Naive thymus-derived CD4-positive, alpha-beta T cell (primary cell): ENCODE data around the gene SLC16A5. TPM values are rescaled to one million over a fixed set of nuclear protein-coding genes. Genes with fewer than 3 reads are reported as not detected.
"Not testable (repeated sequence)": the region's sequence is repeated elsewhere in the genome, so short reads cannot be mapped to it uniquely, and the experiment has no call there.

Experiments used
- ATAC-seq: fragments of 150-1000 bp; cut with Tn5 transposase; 2 replicates; pipeline ENCODE4 v1.10.0; 2021; ENCODE audit warnings: mild to moderate bottlenecking, moderate library complexity
- CTCF ChIA-PET: fragments of 350-600 bp; sonication (Branson Sonifier 250); formaldehyde crosslinking; loops from one replicate; lab custom pipeline; 2021; ENCODE audit warnings: antibody characterized with exemption; lab: Charles Lee
- POLR2A ChIA-PET: fragments of 350-600 bp; sonication (Branson Sonifier 250); formaldehyde crosslinking; loops from one replicate; lab custom pipeline; 2021; ENCODE audit warnings: antibody characterized with exemption, inconsistent platforms; lab: Charles Lee
- DNase-seq, 9 donors: peaks; one replicate each; pipeline versions ENCODE4 v3.0.0 to v3.0.0-alpha.2; 2020 to 2022; ENCODE audit warnings: mixed read lengths in 1 of 9
- H3K27ac ChIP-seq: one replicate; pipeline ENCODE4 v1.7.0; 2013; ENCODE audit warnings: mild to moderate bottlenecking, low read depth, low read length, moderate library complexity
- H3K27me3 ChIP-seq, 2 donors: one replicate each; pipeline ENCODE4 v1.7.0; 2013; ENCODE audit warnings: low read length in 2 of 2, mild to moderate bottlenecking in 2 of 2, moderate library complexity in 2 of 2; ENCODE audit not compliant: control insufficient read depth in 2 of 2, insufficient read depth in 2 of 2
- H3K36me3 ChIP-seq, 3 experiments: 1 replicate in 2 of 3; 2 replicates in 1 of 3; pipeline ENCODE4 v1.7.0; 2013; ENCODE audit warnings: low read length in 3 of 3, mild to moderate bottlenecking in 3 of 3, moderate library complexity in 1 of 3; ENCODE audit not compliant: insufficient read depth in 3 of 3, control insufficient read depth in 2 of 3
- H3K4me1 ChIP-seq, 2 donors: one replicate each; pipeline ENCODE4 v1.7.0; 2013; ENCODE audit warnings: low read length in 2 of 2, mild to moderate bottlenecking in 2 of 2, moderate library complexity in 1 of 2; ENCODE audit not compliant: control insufficient read depth in 2 of 2, insufficient read depth in 2 of 2
- H3K4me3 ChIP-seq: 2 replicates; pipeline ENCODE4 v1.7.0; 2013; ENCODE audit warnings: mild to moderate bottlenecking, low read length
- H3K9me3 ChIP-seq, 3 experiments: 1 replicate in 2 of 3; 2 replicates in 1 of 3; pipeline ENCODE4 v1.7.0; 2013; ENCODE audit warnings: low read length in 3 of 3; ENCODE audit not compliant: control insufficient read depth in 2 of 3
- H3K27ac Mint-ChIP-seq, 9 donors: one replicate each; pipeline ENCODE4 v1.8.0; 2020 to 2022; ENCODE audit warnings: mixed read lengths in 9 of 9, mild to moderate bottlenecking in 8 of 9, moderate library complexity in 5 of 9, inconsistent platforms in 2 of 9
- H3K27me3 Mint-ChIP-seq, 5 donors: one replicate each; pipeline ENCODE4 v1.8.0; 2021 to 2022; ENCODE audit warnings: mixed read lengths in 5 of 5, mild to moderate bottlenecking in 1 of 5
- H3K36me3 Mint-ChIP-seq, 5 donors: one replicate each; pipeline ENCODE4 v1.8.0; 2020 to 2022; ENCODE audit warnings: mixed read lengths in 5 of 5, mild to moderate bottlenecking in 3 of 5, inconsistent platforms in 1 of 5
- H3K4me1 Mint-ChIP-seq, 7 donors: one replicate each; pipeline ENCODE4 v1.8.0; 2020 to 2022; ENCODE audit warnings: mixed read lengths in 7 of 7, mild to moderate bottlenecking in 3 of 7, inconsistent platforms in 1 of 7
- H3K4me3 Mint-ChIP-seq, 10 donors: one replicate each; pipeline ENCODE4 v1.8.0; 2020 to 2022; ENCODE audit warnings: mild to moderate bottlenecking in 10 of 10, mixed read lengths in 10 of 10, moderate library complexity in 6 of 10, inconsistent platforms in 2 of 10
- H3K9me3 Mint-ChIP-seq, 11 donors: one replicate each; pipeline ENCODE4 v1.8.0; 2020 to 2022; ENCODE audit warnings: mixed read lengths in 11 of 11, mild to moderate bottlenecking in 4 of 11, inconsistent platforms in 1 of 11, moderate library complexity in 1 of 11
- intact Hi-C, 2 donors: fragments of 100-400 bp; cut with micrococcal nuclease; formaldehyde crosslinking; loops; one replicate each; pipeline ENCODE4 v1.15.1; 2023
- polyA plus RNA-seq, 2 donors: library from polyadenylated mRNA; unstranded; fragments of 300-500 nt; fragmentation: Illumina TruSeq; gene quantifications; one replicate each; pipeline ENCODE4 v1.2.3, GENCODE V29; 2021
- total RNA-seq, 6 experiments: library from RNA in 5 of 6; stranded (reverse) in 5 of 6; gene quantifications; 1 replicate in 5 of 6; 2 replicates in 1 of 6; pipeline ENCODE4 v1.2.3 and lab custom pipeline; 2021 to 2026

SLC16A5 gene
- total and polyA plus RNA-seq, 7 experiments from 2014 or later: 5.9 to 26.3 (median 19.2) TPM

GRCh38 chr17:75130059-75130631, 42.4 kb downstream of the SLC16A5 start:
- H3K4me1 ChIP-seq: peaks cover 5 to 13% of the 10 kb centered on the region in 2 donors
- Mint-ChIP-seq H3K4me3 (peak overlapping the region; percentile 46 to 91 (median 87)), H3K27ac (peak overlapping the region in 8 of 9 donors; percentile 76 to 93 (median 88)), H3K27me3 (no peaks in the 10 kb centered on the region), H3K36me3 (peaks cover 0 to 9% (median 0%) of the 10 kb centered on the region in 5 donors), H3K9me3 (no peaks in the 10 kb centered on the region), H3K4me1 (peaks cover 16 to 34% (median 22%) of the 10 kb centered on the region in 7 donors)
- no peaks in the 10 kb centered on the region for H3K27me3 ChIP-seq
- POLR2A ChIA-PET: interaction anchor here (1.0 to 2.4 kb wide), 10 partner anchors 8 to 387 kb away, joined by 3 to 12 read pairs (median 5); partner anchors contain the start of genes ARMC7, JPT1, SUMO2 and TSEN54
- CTCF ChIA-PET: interaction anchor here (0.7 to 3.7 kb wide), 8 partner anchors 9 to 169 kb away, joined by 3 to 41 read pairs (median 4); no protein-coding TSS in a partner anchor
- no peak for ATAC-seq
- intact Hi-C loops: loop anchor here (1.0 to 5.0 kb wide), 4 partner anchors 42 to 169 kb away; partner anchors contain the start of gene SUMO2 (in 2 of the 2)
- H3K36me3 ChIP-seq: peaks cover 0 to 14% (median 0%) of the 10 kb centered on the region in 3 experiments
- no peak for DNase-seq
- H3K9me3 ChIP-seq: no peaks in the 10 kb centered on the region
- H3K4me3 ChIP-seq: peak overlapping the region; percentile 71
- H3K27ac ChIP-seq: peak overlapping the region; percentile 84

- ChIA-PET CTCF (interaction anchor here (0.6 to 3.7 kb wide), 17 partner anchors 9 to 169 kb away, joined by 3 to 41 read pairs (median 4); no protein-coding TSS in a partner anchor), POLR2A (interaction anchor here (0.6 to 2.4 kb wide), 14 partner anchors 9 to 386 kb away, joined by 3 to 14 read pairs (median 5); partner anchors contain the start of genes ARMC7, JPT1, SUMO2 and TSEN54)
- H3K27me3 ChIP-seq: no peaks in the 10 kb centered on the region
- intact Hi-C loops: loop anchor here (1.0 to 5.0 kb wide), 8 partner anchors 16 to 169 kb away; partner anchors contain the start of genes JPT1 (in 2 of the 2), SUMO2 (in 2 of the 2) and ARMC7 (in 1 of the 2)
- no peaks in the 10 kb centered on the region for H3K9me3 ChIP-seq
- Mint-ChIP-seq H3K36me3 (peaks cover 0 to 7% (median 0%) of the 10 kb centered on the region in 5 donors), H3K27me3 (no peaks in the 10 kb centered on the region), H3K4me3 (peak overlapping the region; percentile 79 to 93 (median 88)), H3K9me3 (no peaks in the 10 kb centered on the region), H3K4me1 (peaks cover 14 to 30% (median 17%) of the 10 kb centered on the region in 7 donors), H3K27ac (peak overlapping the region; percentile 76 to 93 (median 88))
- peak overlapping the region; percentile 84 for H3K27ac ChIP-seq
- peak overlapping the region; percentile 71 for H3K4me3 ChIP-seq
- H3K36me3 ChIP-seq: peaks cover 0 to 14% (median 0%) of the 10 kb centered on the region in 3 experiments
- ATAC-seq: peak; percentile 72
- DNase-seq: peak; percentile 16 to 51 (median 40)
- peaks cover 5 to 12% of the 10 kb centered on the region in 2 donors for H3K4me1 ChIP-seq
Measured at GRCh38 chr17:75130632-75131277, 43.0 kb downstream of the SLC16A5 start.

GRCh38 chr17:75131278-75132017, 43.7 kb downstream of the SLC16A5 start, which contains the start of gene NT5C:
NT5C (minus strand) TSS chr17:75131742; CDS start chr17:75131707, 35 bp downstream.
- POLR2A ChIA-PET: interaction anchor here (0.6 to 2.4 kb wide), 15 partner anchors 9 to 385 kb away, joined by 3 to 14 read pairs (median 5); partner anchors contain the start of genes ARMC7, JPT1, SUMO2 and TSEN54
- H3K4me3 ChIP-seq: peak within 1 kb of the TSS; percentile 71

GRCh38 chr17:75132018-75133000, 44.6 kb downstream of the SLC16A5 start:
- CTCF ChIA-PET: interaction anchor here (0.6 to 3.7 kb wide), 9 partner anchors 15 to 171 kb away, joined by 3 to 41 read pairs (median 5); no protein-coding TSS in a partner anchor
- intact Hi-C loops: loop anchor here (5.0 kb wide), 2 partner anchors 40 to 50 kb away; partner anchors contain the start of gene SUMO2 (in 1 of the 2)
- peak overlapping the region; percentile 84 for H3K27ac ChIP-seq
- ATAC-seq, H3K4me1 ChIP-seq, H3K9me3 ChIP-seq, H3K27me3 ChIP-seq, H3K36me3 Mint-ChIP-seq, H3K27me3 Mint-ChIP-seq, DNase-seq, H3K9me3 Mint-ChIP-seq: not testable (repeated sequence)
- peaks cover 0 to 14% (median 0%) of the 10 kb centered on the region in 3 experiments for H3K36me3 ChIP-seq
- POLR2A ChIA-PET: interaction anchor here (0.7 to 2.4 kb wide), 8 partner anchors 8 to 198 kb away, joined by 3 to 14 read pairs (median 4); no protein-coding TSS in a partner anchor
- peaks cover 6 to 26% (median 10%) of the 10 kb centered on the region in 7 donors for H3K4me1 Mint-ChIP-seq
- peak overlapping the region; percentile 70 to 90 (median 86) for H3K4me3 Mint-ChIP-seq
- peak overlapping the region; percentile 71 for H3K4me3 ChIP-seq
- H3K27ac Mint-ChIP-seq: peak overlapping the region; percentile 71 to 93 (median 78)

More at GRCh38 chr17:75131278-75132017, 43.7 kb downstream of the SLC16A5 start, which contains the start of gene NT5C:
- H3K4me1 Mint-ChIP-seq: peaks cover 7 to 23% (median 10%) of the 10 kb centered on the region in 7 donors
- intact Hi-C loops: loop anchor here (1.0 to 5.0 kb wide), 7 partner anchors 17 to 51 kb away; partner anchors contain the start of genes JPT1 (in 2 of the 2), SUMO2 (in 2 of the 2) and ARMC7 (in 1 of the 2)
- H3K36me3 Mint-ChIP-seq: peaks cover 0 to 7% (median 0%) of the 10 kb centered on the region in 5 donors
- peak within 1 kb of the TSS; percentile 79 to 93 (median 88) for H3K4me3 Mint-ChIP-seq
- no peaks in the 10 kb centered on the region for H3K9me3 Mint-ChIP-seq
- H3K27me3 Mint-ChIP-seq: no peaks in the 10 kb centered on the region
- H3K36me3 ChIP-seq: peaks cover 0 to 14% (median 0%) of the 10 kb centered on the region in 3 experiments
- DNase-seq (peak; percentile 32 to 82 (median 50)), ATAC-seq (peak; percentile 85)
- H3K27ac Mint-ChIP-seq: peak within 1 kb of the TSS; percentile 76 to 93 (median 88)
- H3K9me3 ChIP-seq: no peaks in the 10 kb centered on the region
- CTCF ChIA-PET: interaction anchor here (0.6 to 3.7 kb wide), 17 partner anchors 10 to 170 kb away, joined by 3 to 41 read pairs (median 4); no protein-coding TSS in a partner anchor
- peaks cover 5 to 7% of the 10 kb centered on the region in 2 donors for H3K4me1 ChIP-seq
- peak within 1 kb of the TSS; percentile 84 for H3K27ac ChIP-seq
- no peaks in the 10 kb centered on the region for H3K27me3 ChIP-seq

GRCh38 chr17:75133001-75133400, 45.2 kb downstream of the SLC16A5 start:
- Mint-ChIP-seq H3K4me1 (peaks cover 6 to 26% (median 10%) of the 10 kb centered on the region in 7 donors), H3K27ac (peak overlapping the region in 3 of 9 donors; percentile 60 to 75 (median 72)), H3K36me3 (peaks cover 0 to 7% (median 0%) of the 10 kb centered on the region in 5 donors), H3K4me3 (peak overlapping the region in 3 of 10 donors; percentile 77 to 88 (median 81)), H3K27me3 (no peaks in the 10 kb centered on the region), H3K9me3 (no peaks in the 10 kb centered on the region)
- intact Hi-C loops: loop anchor here (5.0 kb wide), 2 partner anchors 39 to 49 kb away; partner anchors contain the start of gene SUMO2 (in 1 of the 2)
- Histone ChIP-seq H3K4me3 (no peak overlapping the region), H3K4me1 (peaks cover 5 to 7% of the 10 kb centered on the region in 2 donors), H3K9me3 (no peaks in the 10 kb centered on the region), H3K36me3 (peaks cover 0 to 14% (median 0%) of the 10 kb centered on the region in 3 experiments), H3K27ac (no peak overlapping the region), H3K27me3 (no peaks in the 10 kb centered on the region)
- CTCF ChIA-PET: interaction anchor here (0.5 to 3.7 kb wide), 4 partner anchors 19 to 706 kb away, joined by 4 to 41 read pairs (median 5); no protein-coding TSS in a partner anchor
- POLR2A ChIA-PET: interaction anchor here (1.0 kb wide), 1 partner anchor 18 kb away, joined by 6 read pairs; no protein-coding TSS in a partner anchor
- ATAC-seq: no peak
- DNase-seq: no peak
